Tibial nerve (tissue), 4 donors: ENCODE results near the gene SLC1A1. TPM values are rescaled to one million over a fixed set of nuclear protein-coding genes. Genes with fewer than 3 reads are reported as not detected.
"Not testable (repeated sequence)": the region's sequence is repeated elsewhere in the genome, so short reads cannot be mapped to it uniquely, and the experiment has no call there.

ENCODE experiments used
- DNase-seq, 2 donors: peaks; one replicate each; pipeline ENCODE4 v3.0.0-alpha.2; 2019; ENCODE audit warnings: low spot score in 2 of 2
- H3K27ac ChIP-seq, 4 donors: fragments of 200-600 bp; sonication (generic) in 3 of 4; one replicate each; pipeline ENCODE4 v1.5.1; 2017 to 2019; ENCODE audit warnings: mild to moderate bottlenecking in 1 of 4
- H3K27me3 ChIP-seq, 2 donors: fragments of 200-600 bp; sonication (generic) in 1 of 2; one replicate each; pipeline versions ENCODE4 v1.5.1 to v1.6.0; 2017 to 2019
- H3K36me3 ChIP-seq, 3 donors: fragments of 200-600 bp; sonication (generic); one replicate each; pipeline ENCODE4 v1.5.1; 2018 to 2019
- H3K4me1 ChIP-seq, 4 donors: fragments of 200-600 bp; sonication (generic) in 3 of 4; one replicate each; pipeline ENCODE4 v1.5.1; 2017 to 2019
- H3K4me3 ChIP-seq, 4 donors: fragments of 200-600 bp; sonication (generic) in 3 of 4; one replicate each; pipeline ENCODE4 v1.5.1; 2017 to 2019; ENCODE audit warnings: mild to moderate bottlenecking in 1 of 4, moderate library complexity in 1 of 4
- H3K9me3 ChIP-seq, 4 donors: fragments of 200-600 bp; sonication (generic) in 3 of 4; one replicate each; pipeline ENCODE4 v1.5.1; 2017 to 2019
- CTCF ChIP-seq, 5 experiments: fragments of 200-600 bp in 3 of 5; fragments of 450-650 bp in 2 of 5; sonication (generic) in 3 of 5; IDR thresholded peaks; one replicate each; pipeline ENCODE4 v1.5.1; 2016 to 2019; ENCODE audit warnings: antibody characterized with exemption in 5 of 5, mild to moderate bottlenecking in 3 of 5, moderate library complexity in 2 of 5
- EP300 ChIP-seq, 2 donors: sonication (generic); formaldehyde crosslinking; IDR thresholded peaks; one replicate each; pipeline ENCODE4 v1.6.1; 2017; ENCODE audit warnings: antibody characterized with exemption in 2 of 2, mild to moderate bottlenecking in 1 of 2
- POLR2A ChIP-seq, 2 donors: fragments of 450-650 bp; IDR thresholded peaks; one replicate each; pipeline ENCODE4 v1.6.1; 2017; ENCODE audit warnings: antibody characterized with exemption in 2 of 2, mild to moderate bottlenecking in 2 of 2, moderate library complexity in 2 of 2
- WGBS, 2 donors: methylation state at CpG; one replicate each; pipeline ENCODE4 v1.1.5; 2018; 5-methylcytosine and 5-hydroxymethylcytosine counted together
- total RNA-seq, 4 donors: library from RNA; depleted of rRNA; stranded (reverse); fragments of >200 nt; gene quantifications; one replicate each; pipeline ENCODE4 v1.1.0, GENCODE V29; 2016

The SLC1A1 gene
- total RNA-seq, 4 donors from 2014 or later = 4.0 to 16.8 (median 6.7) TPM

DNA sequence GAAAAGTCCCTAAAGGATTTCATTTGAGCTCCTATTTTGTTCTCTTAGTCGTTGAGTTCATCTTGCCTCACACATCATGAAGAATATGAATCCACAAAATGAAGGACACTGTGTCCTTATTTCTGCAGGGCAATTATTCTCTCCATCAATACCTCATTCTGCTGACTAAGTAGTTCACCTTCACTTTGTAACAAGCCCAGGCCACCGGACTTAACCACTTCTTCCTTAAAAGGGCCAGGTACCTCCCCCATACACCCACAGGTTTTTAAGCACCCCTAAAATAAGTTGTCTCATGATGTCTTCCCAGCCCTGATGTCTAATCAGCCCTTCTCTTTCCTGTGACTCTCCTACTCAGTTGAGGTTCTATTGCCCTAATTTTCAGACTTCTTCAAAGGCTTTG lies 104.7 kb downstream of the SLC1A1 start:
- TF ChIP-seq EP300 (IDR thresholded peaks at IDR 0.05) (no peak), CTCF (IDR thresholded peaks at IDR 0.05) (no peak), POLR2A (IDR thresholded peaks at IDR 0.05) (no peak)
- no peak for DNase-seq
- WGBS, 2 donors = 60 to 70% methylated on average over 2 of the region's 2 CpGs
- Histone ChIP-seq H3K27me3 (no peaks in the 10 kb centered on the region), H3K36me3 (no peaks in the 10 kb centered on the region), H3K4me3 (no peak overlapping the region), H3K9me3 (no peaks in the 10 kb centered on the region), H3K4me1 (peaks cover 0 to 28% (median 2%) of the 10 kb centered on the region in 4 donors), H3K27ac (peak overlapping the region; percentile 2 to 78 (median 34))

GRCh38 chr9:4596165-4596922 lies 106.1 kb downstream of the SLC1A1 start:
- H3K4me1 ChIP-seq = peaks cover 0 to 19% (median 2%) of the 10 kb centered on the region in 4 donors
- peak in 1 of 2 donors; percentile 19 for DNase-seq
- no peaks in the 10 kb centered on the region for H3K9me3 ChIP-seq
- no peak overlapping the region for H3K4me3 ChIP-seq
- no peaks in the 10 kb centered on the region for H3K27me3 ChIP-seq
- WGBS, 2 donors = 33 to 35% methylated on average over 11 of the region's 11 CpGs
- TF ChIP-seq CTCF (IDR thresholded peaks at IDR 0.05) (no peak), EP300 (IDR thresholded peaks at IDR 0.05) (peak in 1 of 2 donors; percentile 76)
- peak overlapping the region; percentile 32 to 78 (median 60) for H3K27ac ChIP-seq
- no peaks in the 10 kb centered on the region for H3K36me3 ChIP-seq

DNA sequence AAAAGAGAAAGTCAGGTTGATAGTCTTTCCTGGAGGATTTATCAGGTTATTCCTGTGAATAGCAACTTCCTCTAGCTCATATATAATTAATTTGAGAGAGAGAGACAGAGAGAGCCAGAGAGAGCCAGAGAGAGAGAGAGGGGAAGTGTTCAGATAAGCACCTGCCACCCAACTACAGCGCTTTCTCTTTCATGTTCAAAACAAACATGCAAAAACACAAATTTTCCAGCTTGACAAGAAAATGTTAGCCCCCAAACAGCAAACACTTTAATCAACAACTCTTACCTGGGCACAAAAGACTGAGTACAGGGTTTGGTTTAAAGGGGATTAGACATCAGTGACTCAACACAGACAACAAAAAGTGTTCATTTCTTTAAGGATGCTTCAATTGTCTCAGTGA lies 110.1 kb downstream of the SLC1A1 start:
- WGBS, 2 donors = 85 to 89% methylated on average over 1 of the region's 1 CpG
- Histone ChIP-seq H3K4me1 (peaks cover 0 to 16% (median 2%) of the 10 kb centered on the region in 4 donors), H3K27me3 (no peaks in the 10 kb centered on the region), H3K36me3 (no peaks in the 10 kb centered on the region), H3K4me3 (no peak overlapping the region), H3K27ac (no peak overlapping the region), H3K9me3 (no peaks in the 10 kb centered on the region)
- TF ChIP-seq EP300 (IDR thresholded peaks at IDR 0.05) (no peak), CTCF (IDR thresholded peaks at IDR 0.05) (no peak), POLR2A (IDR thresholded peaks at IDR 0.05) (no peak)
- DNase-seq = no peak

GRCh38 chr9:4603830-4604229 lies 113.6 kb downstream of the SLC1A1 start:
- 90 to 94% methylated on average over 5 of the region's 5 CpGs for WGBS, 2 donors
- TF ChIP-seq CTCF (IDR thresholded peaks at IDR 0.05) (no peak), EP300 (IDR thresholded peaks at IDR 0.05) (no peak), POLR2A (IDR thresholded peaks at IDR 0.05) (no peak)
- Histone ChIP-seq H3K27me3 (no peaks in the 10 kb centered on the region), H3K36me3 (no peaks in the 10 kb centered on the region), H3K4me3 (no peak overlapping the region), H3K4me1 (no peaks in the 10 kb centered on the region), H3K9me3 (no peaks in the 10 kb centered on the region), H3K27ac (no peak overlapping the region)
- no peak for DNase-seq

DNA sequence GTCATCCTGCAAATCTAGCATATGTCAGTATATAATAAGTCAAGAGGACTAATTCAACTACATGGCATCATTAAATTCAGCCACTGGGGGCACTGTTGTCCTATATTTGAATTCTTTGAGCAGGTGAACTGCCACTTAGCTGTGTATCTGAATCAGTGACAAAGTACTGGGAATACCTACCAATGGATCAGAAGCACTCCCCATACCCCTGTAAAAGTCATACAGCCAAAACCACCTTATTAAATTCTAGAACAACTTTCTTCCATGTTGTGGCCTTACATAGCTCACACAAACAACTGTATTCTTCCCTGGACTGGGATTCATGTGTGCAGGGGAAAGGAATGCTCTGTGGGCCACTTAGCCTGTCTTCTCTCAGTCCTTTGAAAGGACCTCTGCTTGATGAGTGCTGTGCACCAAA lies 114.4 kb downstream of the SLC1A1 start:
- H3K27ac ChIP-seq = no peak overlapping the region
- H3K27me3 ChIP-seq = no peaks in the 10 kb centered on the region
- peak; percentile 54 to 70 (median 66) for TF ChIP-seq CTCF (IDR thresholded peaks at IDR 0.05)
- TF ChIP-seq POLR2A (IDR thresholded peaks at IDR 0.05) = no peak
- no peak for TF ChIP-seq EP300 (IDR thresholded peaks at IDR 0.05)
- no peaks in the 10 kb centered on the region for H3K4me1 ChIP-seq
- H3K9me3 ChIP-seq = no peaks in the 10 kb centered on the region
- no peak overlapping the region for H3K4me3 ChIP-seq
- no peaks in the 10 kb centered on the region for H3K36me3 ChIP-seq
- peak; percentile 50 to 97 for DNase-seq

GRCh38 chr9:4606033-4606432 lies 115.8 kb downstream of the SLC1A1 start:
- H3K27me3 ChIP-seq, H3K27ac ChIP-seq, H3K9me3 ChIP-seq, H3K4me1 ChIP-seq, H3K4me3 ChIP-seq, DNase-seq, H3K36me3 ChIP-seq: not testable (repeated sequence)
- WGBS, 2 donors = 83 to 85% methylated on average over 10 to 12 of the region's 15 CpGs
